HG03095 (cell line): Measurements from ENCODE around the gene HRC.

Experiments used
- ATAC-seq: cut with Tn5 transposase; IDR thresholded peaks from one replicate; pipeline ENCODE4 v1.9.1; 2021; ENCODE audit warnings: moderate library complexity; ENCODE audit not compliant: unreplicated experiment

The HRC gene

DNA sequence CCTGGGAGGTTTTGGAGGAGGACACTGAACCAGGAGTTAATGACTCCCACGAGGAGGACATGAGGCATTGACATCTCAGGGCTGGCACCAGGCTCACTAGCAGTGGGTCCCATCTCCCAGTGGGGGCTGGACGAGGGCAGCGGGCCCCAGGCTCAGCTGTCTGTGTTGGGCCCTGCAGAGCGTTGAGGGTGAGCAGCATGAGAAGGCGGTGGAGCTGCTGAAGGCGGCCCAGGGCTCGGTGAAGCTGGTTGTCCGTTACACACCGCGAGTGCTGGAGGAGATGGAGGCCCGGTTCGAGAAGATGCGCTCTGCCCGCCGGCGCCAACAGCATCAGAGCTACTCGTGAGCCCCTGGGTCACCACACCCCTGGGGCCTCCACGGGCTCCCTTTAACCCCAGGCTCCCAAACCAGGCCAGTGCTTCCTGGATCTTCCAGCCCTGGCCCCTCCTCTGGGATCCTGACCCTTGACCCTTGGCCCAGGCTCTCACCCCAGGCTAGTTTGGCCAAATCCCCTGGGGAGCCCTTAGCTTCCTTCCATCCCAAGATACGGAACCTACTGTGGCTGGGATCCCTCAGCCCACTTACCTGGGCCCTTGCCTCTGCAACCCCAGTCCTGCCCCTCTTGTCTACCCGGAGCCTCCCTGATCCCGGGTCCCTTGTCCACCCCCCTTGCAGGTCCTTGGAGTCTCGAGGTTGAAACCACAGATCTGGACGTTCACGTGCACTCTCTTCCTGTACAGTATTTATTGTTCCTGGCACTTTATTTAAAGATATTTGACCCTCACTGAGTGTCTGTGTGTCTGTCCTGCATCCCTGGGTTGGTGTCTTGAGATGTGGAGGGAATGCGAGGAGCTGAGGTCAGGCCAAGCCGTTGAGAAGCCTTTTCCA is 37.3 kb downstream of the HRC start:
- no peak for ATAC-seq

DNA sequence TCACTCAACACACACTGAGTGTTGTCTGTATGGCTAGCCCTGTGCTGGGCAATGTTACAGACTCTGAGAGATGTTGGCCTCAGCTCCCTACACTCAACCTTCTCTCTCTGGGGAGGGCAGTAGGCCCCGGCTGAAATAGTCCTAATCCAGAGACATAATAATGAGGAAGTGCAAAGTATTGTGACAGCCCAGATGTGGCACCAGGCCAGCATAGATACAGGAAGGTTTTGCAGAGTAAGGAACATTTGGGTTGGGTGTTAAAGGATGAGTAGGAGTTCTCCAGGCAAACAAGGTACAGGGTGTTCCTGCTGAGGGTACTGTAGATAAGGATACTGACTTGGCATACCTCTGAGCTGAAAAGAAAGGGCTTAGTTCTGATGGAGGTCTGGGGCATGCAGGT is 38.7 kb downstream of the HRC start:
- ATAC-seq, result no peak

DNA sequence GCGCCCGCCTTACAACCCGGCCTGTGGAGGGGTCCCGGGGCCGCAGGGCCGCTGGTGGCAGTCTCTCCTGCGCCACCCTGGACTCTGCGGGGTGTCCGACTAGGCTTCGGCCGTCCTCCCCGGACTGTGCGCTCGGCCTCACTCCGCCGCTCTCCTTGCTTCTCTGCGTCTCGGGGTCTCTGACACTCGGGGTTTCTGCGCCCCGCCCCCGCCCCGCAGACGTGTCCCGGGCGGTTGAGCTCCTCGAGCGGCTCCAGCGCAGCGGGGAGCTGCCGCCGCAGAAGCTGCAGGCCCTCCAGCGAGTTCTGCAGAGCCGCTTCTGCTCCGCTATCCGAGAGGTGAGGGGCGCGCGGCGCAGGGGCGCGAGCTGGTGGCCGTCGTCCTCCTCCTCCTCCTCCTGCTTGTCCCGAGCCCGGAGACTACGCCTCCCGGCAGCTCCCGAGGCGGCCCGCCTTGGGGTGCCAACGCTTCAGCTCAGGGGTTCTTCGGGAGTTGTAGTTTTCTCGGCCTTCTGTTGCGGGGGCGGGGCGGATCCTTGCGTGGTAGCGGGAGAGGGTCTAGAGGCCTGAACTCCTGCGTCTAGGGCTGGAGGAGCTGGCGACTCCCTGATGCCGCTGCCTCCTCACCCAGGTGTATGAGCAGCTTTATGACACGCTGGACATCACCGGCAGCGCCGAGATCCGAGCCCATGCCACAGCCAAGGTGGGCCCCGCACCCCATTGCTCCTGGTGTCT is 40.4 kb downstream of the HRC start:
- peak; percentile 3 for ATAC-seq

DNA sequence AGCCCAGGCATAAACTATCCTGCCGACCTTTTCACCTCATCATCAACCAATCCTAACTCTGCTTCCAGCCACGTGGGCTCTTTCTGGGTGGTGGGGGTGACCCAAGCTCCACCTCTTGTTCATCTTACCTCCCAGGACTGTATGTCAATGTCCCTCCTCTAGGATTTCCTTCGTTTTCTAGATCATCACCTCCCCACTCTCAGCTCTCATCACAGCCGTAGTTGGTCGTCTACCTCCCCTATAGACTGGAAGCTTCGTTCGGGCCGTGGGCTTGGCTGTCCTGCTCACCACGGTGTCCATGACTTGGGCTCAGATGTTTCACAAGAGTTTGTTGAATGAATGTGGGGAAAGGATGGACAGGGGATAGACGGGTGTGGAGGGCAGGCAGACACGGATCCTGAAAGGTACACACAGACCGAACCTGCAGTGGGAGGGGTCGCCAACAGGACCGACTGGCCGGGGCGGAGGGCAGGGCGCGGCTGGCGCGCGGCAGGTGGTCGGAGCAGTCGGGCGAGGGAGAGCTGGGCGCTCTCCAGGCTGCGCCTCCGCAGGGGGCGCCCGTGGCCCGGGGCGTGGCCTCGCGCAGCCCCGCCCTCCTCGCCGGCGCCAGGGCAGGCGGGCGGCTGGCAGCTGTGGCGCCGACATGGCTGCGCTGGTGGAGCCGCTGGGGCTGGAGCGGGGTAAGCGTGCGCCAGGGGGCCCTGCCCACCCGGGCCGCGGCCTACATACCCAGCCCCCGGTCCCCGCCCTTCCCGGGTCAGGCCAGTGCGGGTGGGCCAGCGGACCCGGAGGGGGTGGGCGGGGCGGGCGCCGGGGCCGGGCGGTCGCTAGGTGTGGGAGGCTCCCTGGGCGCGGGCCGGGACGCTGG is 41.2 kb downstream of the HRC start, which contains the start of gene LIN7B:
Gene LIN7B, plus strand, starts transcription at position 609 of the 868 bp plus-strand sequence. Its CDS starts 35 bp downstream, at position 644.
- ATAC-seq, result peak; percentile 44

DNA sequence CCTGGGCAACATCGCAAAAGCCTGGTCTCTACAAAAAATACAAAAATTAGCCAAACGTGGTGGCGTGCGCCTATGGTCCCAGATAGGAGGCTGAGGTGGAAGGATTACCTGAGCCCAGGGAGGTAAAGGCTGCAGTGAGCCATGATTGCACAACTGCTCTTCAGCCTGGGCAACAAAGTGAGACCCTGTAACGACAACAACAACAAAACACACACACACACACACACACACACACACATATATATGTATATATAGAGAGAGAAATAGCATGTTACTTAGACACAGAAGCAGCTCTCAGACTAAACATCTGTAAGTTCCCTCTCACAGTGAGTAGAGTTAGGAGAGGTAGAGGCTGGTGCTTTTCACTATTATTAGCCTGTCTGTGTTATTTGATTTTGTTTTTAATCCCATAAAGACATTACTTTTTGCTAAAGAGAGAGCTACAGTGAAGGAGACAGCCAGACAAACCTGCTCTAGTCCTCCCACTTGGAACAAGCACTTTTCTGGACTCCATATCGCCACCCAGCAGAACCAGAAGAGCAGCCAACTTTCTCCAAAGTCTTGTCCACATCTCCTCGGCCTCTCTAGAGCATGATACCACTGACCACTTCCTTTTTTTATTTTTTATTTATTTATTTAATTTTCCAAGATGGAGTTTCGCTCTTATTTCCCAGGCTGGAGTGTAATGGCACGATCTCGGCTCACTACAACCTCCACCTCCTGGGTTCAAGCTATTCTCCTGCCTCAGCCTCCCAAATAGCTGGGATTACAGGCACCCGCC is 43.8 kb downstream of the HRC start:
- no peak for ATAC-seq

DNA sequence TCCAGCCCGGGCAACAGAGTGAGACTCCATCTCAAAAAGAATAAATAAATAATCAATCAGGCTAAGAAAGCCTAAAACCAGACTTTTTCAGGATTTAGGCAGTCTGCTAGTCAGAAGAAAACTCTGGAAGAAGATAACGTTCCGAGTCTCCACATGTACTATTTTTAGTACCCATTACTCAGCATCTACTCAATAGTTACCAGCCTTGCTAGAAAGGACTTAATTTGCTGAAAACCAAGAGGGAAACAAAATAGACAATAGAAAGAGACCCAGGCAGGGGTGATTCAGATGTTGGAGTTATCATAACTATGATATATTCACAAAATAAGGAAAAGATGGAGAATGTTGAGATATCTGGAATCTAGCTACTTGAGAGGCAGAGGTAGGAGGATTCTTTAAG is 44.6 kb downstream of the HRC start:
- ATAC-seq, result no peak

DNA sequence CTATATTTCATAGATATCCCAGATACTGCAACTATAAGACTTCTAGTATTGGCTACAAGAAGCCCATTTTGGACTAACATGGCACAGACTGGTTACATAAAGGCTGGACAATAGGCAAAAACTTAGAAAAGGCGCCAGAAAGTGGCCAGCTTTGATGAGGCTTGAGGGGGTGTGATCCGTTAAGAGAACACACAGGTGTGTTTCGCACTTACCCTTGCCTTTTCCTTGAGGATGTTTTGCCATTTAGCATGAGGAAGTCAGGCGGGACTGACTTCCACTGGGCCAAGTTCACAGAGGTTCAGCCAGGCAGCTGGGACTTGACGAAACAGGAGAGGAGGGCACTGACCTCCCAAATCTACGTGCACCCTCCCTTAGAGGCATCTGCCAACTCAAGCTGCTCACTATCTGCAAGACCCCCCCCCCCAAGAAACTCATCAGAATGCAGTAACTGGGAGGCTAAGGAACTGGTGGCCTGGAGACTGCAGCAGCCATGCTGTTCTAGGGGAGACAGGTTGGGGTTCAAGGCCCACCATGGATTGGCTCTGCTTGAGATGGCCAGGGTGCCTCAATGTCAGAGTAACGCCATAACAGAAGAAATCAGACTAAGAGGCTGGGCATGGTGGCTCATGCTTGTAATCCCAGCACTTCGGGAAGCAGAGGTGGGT is 45.5 kb downstream of the HRC start:
- ATAC-seq, result no peak

DNA sequence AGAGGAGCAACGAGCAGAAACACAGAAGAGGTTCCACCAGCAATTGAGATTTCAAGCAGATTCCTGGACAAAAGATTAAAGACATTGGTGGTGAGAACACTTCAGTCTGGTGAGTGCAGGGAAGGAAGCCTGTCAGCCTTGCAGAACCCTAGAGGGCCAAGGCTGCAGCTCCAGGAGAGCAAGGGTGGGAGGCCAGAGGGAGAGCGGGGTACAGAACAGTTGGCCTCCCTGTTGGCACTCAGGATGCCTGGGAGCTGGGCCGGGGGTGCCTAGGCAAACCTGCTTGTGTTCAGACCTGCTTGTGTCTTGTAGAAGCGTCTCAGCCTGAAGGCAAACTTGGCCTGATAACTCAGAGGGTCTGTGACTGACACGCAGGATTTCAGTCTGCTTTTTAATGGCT is 46.1 kb downstream of the HRC start:
- no peak for ATAC-seq

DNA sequence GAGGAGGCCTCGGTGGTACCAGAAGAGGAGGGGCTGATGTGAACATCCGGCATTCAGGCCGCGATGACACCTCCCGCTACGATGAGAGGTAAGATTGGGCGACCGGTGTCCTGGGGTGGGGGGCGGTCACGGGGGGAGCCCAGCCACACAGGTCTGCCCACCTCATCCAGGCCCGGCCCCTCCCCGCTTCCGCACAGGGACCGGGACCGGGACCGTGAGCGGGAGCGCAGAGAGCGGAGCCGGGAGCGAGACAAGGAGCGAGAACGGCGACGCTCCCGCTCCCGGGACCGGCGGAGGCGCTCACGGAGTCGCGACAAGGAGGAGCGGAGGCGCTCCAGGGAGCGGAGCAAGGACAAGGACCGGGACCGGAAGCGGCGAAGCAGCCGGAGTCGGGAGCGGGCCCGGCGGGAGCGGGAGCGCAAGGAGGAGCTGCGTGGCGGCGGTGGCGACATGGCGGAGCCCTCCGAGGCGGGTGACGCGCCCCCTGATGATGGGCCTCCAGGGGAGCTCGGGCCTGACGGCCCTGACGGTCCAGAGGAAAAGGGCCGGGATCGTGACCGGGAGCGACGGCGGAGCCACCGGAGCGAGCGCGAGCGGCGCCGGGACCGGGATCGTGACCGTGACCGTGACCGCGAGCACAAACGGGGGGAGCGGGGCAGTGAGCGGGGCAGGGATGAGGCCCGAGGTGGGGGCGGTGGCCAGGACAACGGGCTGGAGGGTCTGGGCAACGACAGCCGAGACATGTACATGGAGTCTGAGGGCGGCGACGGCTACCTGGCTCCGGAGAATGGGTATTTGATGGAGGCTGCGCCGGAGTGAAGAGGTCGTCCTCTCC is 47.4 kb downstream of the HRC start:
- ATAC-seq, result no peak

DNA sequence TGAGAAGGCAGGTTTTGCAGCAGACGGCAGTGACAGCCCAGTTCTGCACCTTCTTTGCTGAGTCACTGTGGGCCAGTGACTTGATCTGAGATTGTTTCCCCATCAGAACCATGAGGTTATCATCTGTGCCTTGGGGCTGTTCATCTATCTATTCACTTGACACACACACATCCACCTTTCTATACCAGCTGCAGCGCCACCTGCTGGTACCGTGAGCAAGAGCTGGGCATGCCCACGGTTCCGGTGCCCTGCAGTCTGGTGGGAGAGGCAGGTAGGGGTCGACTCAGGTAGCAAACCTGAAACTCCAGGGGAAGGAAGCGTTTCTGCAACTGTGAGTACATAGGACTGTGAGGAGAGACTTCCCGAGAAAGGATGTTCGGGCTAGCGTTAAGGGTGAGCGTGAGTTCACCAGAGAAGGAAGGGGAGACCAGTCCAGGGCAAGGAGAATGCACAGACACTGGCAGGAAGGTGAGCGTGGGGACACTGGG is 48.5 kb downstream of the HRC start:
- ATAC-seq, result no peak

DNA sequence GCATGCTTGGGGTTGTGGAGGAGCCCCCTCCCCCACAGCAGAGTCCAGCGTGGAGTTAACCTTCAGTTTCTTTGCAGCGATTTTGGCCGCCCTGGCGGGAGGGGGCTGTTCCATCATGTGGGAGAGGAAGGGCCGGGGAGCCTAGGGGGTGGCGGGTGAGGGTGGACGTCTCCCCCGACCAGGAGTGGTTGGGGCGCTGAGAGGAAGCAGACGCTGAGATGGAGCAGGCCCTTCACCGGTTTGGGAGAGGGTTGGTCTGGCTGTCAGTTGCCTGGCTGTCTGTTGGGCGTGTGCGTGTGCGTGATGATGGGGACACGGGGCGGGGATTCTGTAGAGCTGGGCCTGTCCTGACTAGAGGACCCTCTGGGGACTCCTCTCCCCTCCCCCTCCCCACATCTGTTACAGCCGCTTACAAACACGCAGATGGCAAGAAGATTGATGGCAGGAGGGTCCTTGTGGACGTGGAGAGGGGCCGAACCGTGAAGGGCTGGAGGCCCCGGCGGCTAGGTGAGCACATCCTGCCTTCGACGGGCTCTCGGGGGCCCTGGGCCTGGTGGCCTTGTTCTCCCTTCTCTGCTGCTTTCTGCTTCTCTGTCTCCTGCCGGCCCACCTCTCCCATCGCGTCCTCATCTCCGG is 50.8 kb downstream of the HRC start:
- ATAC-seq, result no peak

DNA sequence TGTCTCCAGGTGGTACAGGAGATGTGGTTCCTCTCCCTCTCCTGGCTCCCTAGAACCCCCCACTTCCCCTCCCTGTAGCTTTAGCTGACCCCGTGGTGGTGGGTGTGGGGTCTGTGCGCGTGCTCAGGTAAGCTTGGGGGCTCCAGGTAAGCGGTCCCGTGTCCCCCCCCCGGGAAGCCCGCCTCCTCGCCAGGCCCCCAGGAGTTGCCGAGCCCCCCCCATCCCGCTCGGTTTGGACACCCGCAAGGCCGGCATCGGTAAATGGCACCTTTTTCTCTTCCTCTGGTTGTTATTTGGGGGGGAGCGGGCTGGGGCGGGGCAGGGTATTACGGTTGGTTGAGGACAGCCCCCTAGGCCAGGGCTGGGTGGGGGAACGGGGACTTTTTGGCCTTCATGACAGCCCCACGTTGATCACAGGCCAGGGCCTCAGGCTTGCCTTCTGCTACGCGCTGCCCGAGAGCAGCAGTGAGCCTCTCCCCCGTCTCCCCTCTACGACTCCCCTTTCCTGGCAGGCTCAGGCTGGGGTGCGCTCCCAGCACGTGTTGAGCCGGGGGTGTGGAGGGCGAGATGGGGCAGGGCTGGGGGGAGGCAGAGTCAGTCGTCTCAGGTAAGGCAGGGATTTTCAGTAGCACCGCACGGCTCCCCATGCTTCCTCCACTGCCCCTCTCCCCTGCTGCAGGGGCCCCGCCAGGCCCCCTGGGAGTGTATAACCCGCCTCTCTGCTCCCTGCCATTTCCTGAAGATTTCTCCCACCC is 51.7 kb downstream of the HRC start:
- ATAC-seq, result no peak

DNA sequence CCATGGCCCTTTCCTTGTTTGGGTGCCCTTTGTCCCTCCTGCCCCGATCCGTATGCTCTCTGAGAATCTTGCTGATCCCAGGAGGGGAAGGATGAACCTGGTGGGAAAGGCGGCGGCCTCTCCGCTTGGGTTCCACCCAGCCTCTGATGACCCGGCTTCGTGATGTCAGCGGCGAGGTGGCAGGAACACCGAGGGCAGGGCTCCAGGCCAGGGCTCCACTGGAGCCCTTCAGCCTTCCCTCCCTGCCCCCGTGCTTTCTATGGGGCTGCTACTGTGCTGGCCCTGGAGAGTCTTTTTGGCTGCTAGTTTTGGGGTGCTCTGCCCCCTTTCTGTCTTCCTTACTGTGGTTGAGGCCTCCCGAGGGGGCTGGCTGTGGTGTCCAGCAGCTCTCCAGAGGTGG is 52.9 kb downstream of the HRC start:
- no peak for ATAC-seq
